Hindlimb muscle (tissue), 1 donor: ENCODE data around the gene SCNN1B. TPM values are rescaled to one million over a fixed set of nuclear protein-coding genes. Genes with fewer than 3 reads are reported as not detected.

Source experiments
- DNase-seq: peaks from one replicate; pipeline ENCODE4 v3.0.0-alpha.2; 2013
- polyA plus RNA-seq: library from polyadenylated mRNA; unstranded; fragments of 120-200 nt; gene quantifications from one replicate; pipeline ENCODE4 v1.2.1, GENCODE V29; 2013; ENCODE audit not compliant: insufficient read length

SCNN1B gene
- polyA plus RNA-seq, 1 donor: not detected

DNA sequence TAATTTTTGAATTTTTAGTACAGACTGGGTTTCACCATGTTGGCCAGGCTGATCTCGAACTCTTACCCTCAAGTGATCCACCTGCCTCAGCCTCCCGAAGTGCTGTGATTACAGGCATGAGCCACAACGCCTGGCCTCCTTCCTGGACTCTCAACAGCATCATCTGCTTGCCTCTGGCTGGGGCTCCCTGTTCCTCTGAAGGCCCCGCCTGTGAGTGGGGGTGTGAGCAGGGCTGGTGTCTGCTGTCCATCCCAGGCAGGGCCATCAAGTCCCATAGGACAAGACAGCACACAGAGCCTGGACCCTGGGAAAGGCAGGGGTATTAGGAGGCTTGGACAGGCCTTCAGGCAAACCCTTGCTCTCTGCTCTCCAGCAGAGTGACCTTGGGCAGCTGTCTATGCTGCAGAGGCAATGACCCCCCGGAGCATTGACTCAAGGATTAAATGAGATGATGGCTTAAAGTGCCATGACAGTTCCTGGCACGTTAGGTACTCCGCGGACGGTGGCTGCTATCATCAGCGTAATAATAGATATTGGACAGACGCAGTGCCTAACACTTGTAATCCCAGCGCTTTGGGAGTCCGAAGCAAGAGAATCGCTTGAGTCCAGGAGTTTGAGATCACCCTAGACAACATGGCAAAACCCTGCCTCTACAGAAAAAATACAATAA lies 19.2 kb downstream of the SCNN1B start:
- DNase-seq: no peak

DNA sequence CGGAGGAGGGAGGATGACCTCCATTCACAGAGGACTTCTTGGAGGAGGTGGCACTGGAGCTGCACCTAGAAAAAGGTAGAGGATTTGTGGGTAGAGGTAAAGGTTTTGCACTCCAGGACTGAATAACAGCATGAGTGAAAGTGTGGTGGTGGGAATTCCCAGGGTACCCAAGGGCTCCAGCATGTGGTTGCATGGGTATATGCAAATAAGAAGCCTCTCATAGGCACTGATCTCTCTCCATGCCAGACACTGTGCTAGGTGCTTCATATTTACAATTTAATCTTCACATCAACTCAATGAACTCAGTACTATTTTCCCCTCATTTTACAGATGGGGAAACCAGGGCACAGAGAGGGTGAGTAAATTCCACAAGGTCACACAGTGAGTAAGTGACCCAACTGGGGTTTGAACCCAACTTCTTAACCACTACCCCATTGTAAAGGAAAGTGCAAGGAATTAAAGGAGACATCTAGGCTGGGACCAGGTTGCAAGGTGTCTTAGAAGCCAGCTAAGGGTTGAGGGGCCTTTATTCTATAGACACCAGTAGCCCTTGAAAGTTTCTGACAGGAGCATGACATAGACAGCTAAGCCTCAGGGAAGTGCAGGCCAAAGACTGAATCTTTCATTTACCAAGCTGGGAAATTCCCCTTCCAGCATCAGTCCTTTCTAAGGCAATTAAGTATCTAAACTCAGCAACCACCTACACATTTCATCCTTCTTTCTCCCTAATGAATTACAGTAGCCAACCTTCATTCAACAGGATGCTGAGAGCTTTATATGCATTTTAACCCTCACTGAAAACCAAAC lies 21.3 kb downstream of the SCNN1B start:
- no peak for DNase-seq

DNA sequence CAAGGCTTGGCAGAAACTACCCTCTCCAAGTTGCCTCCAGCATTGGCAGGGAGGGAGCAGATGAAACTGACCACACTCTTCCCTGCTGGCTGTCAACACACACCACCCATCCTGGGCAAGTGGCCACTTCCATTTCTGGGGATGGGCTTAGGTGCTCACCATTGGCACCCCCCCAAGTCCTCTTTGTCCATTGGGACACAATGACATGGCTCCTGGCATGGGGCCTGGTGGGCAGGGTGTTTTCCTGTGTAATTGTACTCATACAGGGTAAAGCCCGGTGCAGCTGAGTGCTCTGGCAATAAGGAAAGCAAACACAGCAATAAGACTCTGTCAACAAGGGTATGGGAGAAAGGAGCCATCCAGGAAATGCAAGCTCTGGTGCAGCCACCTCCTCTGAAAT lies 22.6 kb downstream of the SCNN1B start:
- DNase-seq: no peak

DNA sequence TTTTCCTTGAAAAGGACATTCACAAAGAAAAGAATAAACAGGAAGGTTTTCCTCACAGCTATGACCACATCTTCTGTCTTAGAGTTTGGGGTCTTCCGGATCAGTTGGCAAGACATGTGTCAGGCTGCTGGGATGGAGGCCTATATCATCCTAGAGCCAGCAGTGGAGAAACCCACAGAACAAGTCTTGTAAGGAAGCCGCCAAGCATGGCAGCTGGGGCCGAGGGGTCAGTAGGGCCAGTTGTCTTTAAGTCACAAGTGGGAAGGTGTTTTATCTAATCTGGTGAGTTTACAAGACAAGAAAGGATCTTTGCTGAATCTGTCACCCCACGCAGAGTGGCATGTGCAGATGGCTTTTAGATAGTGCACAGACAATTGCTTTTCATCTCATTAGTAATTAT lies 25.7 kb downstream of the SCNN1B start:
- no peak for DNase-seq

DNA sequence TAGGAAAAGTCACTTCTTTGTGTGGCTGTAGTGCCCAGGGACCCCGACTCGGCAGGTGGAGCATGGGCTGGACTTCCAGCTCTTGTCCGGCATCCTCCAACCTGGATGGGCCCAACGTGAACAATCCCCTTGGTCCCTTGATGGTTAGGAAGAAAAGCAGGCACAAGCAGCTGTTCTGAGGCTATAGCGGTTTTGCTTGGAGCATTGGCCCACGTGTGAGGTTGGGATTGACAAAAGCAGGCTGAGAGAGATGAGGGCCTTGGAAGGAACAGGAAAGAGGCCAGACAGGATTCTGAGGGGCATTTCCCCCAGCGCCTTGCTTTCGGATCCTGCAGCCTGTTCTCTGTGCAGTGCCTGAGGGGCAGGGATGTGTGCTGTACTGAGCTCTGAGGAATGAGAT lies 28.1 kb downstream of the SCNN1B start:
- no peak for DNase-seq

DNA sequence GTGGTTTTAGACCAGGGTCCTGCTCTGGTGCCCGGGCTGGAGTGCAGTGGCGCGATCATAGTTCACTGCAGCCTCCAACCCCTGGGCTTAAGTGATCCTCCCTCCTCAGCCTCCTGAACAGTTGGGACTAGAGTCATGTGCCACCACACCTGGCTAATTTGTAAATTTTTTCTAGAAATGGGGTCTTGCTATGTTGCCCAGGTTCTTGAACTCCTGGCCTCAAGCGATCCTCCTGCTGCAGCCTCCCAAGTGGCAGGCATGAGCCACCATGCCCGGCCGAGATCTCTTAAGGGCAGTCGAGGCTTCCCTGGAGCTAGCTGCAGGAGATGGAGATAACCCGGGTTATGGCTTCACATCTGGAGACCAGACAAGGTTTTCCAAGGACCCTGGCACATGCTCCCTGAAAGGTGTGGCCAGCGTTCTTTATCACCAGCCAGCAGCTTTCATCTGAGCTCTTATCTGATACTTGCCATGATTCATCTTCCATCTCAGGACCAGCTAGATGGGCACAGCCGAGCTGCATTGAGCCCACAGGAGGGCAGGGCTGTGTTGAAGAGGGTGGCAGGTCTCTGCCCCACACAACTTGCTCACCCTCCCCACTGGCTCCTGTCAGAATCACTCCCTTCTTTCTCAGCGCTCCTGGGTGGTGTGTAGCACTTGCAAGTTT lies 28.6 kb downstream of the SCNN1B start:
- no peak for DNase-seq

DNA sequence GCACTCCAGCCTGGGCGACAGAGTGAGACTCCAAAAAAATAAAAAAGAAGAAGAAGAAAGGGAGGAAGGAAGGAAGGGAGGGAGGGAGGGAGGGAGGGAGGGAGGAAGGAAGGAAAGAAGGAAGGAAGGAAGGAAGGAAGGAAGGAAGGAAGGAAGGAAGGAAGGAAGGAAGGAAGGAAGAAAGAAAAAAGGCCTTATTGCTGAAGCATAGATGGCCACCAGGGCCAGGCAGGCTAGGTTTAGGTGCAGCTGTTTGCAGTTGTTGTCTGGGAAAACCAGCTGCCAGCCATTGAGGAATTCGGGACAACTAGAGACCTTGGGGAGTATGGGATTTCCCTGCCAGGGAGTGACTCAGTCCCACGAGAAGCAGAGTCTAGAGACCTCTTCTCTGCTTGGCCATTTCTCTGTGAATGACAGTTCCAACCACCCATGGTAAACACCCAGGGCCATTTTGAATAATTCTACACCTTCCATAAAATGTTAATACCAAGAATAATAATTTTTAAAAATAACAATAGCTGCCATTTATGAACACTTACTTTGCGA lies 31.0 kb downstream of the SCNN1B start:
- no peak for DNase-seq

DNA sequence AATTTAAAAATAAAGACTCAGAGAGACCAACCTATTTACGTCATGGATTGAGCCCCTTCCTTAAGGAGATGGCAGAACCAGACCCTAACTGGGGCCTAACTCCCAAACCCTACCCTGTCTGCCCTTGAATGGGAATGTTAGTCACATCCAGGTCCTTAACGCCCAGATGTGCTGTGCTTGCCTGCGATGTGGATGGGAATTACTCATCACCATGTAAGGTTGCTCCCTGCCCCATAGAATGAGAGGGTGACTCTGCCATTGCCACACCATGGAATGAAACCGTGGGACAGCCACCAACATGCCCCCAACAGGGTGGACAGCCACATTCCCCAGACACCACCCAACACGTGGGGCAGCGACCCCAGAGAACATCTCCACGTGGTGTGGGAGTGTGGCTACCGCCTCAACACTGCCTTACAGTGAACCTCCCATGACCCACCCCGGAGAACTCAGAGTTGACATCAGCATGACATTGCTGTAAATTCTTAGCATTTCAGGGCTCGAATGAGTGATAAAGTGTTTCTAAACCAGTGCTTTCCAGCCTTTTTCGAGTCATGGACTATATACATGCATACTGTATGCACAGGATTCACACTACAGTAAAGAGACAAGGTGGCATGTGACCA lies 31.8 kb downstream of the SCNN1B start:
- DNase-seq: no peak

DNA sequence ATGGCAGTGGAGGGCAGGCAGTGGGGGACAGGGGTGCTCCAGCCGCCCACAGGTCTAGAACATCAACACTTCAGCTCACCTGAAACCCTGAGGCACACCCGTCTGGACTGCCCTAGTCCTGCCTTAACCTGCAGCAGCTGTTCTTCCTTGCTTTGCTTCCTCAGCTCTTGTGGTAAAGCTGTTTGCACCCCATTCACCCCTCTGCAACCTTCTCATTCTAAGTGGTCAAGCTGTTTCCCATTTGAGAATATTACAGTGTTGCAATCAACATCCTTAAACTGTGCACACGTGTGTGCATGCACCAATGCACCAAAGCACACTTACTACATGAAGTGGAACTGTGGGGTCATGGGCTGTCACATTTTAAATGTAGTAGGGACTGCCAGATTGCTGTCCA lies 32.4 kb downstream of the SCNN1B start:
- no peak for DNase-seq

DNA sequence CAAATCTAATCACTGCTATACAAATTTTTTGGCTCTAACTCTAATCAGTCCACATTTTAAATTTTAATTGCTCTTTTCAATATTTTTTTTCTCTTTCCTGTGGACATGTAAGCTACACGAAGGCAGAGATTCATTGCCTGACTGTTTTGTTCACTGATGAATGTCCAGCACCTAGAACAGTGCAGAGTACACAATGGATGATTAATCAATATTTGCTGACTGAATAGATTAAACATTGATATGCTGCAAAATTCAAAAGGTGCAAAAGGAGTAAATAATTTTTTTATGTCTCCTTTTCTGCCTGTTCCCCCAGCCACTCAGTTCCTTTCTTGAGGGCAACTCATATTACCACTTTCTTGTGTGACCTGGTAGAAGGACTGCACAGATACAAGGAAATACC lies 32.8 kb downstream of the SCNN1B start:
- DNase-seq: no peak

DNA sequence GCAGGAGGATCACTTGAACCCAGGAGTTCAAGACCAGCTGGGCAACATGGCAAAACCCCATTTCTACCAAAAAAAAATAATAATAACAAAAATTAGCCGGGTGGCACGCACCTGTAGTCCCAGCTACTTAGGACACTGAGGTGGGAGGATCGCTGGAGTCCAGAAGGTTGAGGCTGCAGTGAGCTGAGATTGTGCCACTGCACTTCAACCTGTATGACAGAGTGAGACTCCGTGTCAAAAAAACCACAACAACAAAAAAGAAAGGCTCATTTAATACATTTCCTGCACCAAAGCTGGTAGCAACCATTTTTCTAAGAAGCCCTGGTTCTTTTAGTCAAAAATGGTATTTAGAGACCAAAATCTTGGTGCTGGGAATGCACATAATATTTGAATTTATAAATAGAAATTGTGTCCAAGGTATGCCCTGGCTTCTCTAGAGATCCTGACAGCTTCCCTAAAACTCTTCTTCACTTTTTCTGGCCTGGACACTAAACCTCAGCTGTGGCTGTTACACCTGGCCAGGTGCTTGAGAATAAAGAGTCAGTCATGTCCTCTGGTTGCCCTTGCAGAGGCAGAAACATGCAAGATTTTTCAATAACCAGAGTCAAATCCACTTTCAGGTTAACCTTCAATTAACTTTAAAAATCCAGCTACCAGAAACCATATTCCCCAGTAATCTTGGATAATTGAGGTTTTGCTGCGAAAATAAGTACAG lies 35.9 kb downstream of the SCNN1B start:
- DNase-seq: no peak

DNA sequence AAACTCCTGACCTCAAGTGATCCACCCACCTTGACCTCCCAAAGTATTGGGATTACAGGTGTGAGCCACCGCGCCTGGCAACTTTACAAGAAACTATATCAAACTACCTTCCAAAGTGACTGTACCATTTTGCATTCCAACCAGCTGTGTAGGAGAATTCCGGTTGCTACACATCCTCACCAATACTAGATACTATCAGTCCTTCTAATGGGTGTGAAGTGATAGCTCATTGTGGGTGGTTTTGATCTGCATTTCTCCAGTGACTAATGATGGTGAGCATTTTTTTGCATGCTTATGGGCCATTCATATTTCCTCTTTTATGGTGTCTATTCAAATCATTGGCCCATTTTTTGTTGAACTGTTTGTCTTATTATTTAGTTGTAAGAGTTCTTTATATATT lies 37.7 kb downstream of the SCNN1B start:
- no peak for DNase-seq

DNA sequence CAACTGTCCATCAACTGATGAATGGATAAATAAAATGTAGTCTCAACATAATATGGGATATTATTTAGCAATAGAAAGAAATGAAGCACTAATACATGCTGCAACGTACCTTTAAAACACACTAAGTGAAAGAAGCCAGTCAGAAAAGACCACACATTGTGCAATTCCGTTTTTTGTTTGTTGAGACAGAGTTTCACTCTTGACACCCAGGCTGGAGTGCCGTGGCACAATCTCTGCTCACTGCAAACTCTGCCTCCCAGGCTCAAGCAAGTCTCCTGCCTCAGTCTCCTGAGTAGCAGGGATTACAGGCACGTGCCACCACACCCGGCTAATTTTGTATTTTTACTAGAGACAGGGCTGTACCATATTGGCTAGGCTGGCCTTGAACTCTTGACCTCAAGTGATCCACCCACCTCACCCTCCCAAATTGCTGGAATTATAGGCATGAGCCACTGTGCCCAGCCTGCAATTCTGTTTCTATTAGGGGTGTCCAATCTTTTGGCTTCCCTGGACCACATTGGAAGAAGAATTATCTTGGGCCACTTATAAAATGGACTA lies 40.1 kb downstream of the SCNN1B start:
- DNase-seq: no peak

DNA sequence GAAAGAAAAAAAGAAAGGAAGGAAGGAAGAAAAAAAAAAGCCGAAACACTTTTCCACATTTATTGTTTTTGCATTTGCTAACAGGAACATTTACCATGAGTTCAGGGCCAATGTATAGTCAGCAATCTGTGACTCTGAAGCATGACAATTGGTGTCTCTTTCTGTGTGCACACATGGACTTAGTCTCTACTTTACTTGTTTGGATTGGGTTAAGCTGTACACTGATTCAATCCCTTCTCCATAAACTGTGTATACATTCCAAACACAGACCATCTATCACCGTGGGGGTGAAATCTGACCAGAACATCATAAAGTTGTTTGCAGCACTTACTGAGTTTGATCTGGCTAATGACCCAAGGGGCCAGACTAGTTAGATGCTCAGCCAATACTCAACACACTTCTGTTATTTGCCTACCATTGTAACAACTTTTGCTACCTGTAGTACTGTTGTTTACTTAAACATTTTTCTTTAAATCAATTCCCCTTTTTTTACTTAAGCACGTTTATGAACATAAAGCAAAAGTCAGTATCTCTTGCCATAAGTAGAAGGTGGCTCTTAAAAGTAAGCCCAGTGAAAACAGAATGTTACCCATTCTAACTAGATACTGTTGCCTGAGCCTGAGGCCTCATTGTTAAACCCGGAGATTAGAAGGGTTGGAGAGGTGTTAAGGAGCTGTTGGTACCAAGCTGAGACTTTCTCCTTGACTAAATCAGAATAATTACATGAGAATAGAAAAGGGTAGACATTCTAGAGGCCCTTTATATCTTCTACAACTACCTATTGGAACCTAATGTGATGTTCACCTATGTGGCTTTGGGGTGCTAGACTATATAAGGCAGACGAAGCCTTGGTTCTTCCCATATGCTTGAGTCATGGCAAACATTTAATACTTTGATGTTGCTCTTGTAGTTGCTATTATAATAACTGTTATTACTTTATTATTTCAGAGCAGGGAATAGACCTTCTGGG lies 41.8 kb downstream of the SCNN1B start:
- no peak for DNase-seq

DNA sequence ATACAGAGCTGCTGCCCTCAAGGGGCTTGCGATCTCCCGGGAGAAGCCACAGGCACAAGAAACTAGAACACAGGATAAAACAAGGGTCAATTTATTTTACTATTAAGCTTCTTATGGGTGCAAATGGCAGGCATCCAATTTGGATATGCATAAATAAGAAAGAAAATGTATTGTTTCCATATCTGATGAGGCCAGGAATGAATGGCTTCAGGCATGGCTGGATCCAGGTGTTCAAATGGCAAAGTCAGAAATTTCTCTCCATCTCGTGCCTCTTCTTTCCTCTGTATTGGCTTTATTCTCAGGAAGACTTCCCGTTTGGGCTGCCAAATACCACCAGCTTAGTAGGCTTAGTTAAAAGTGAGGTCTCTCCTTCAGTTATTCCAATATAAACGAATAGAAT lies 43.1 kb downstream of the SCNN1B start:
- DNase-seq: no peak

DNA sequence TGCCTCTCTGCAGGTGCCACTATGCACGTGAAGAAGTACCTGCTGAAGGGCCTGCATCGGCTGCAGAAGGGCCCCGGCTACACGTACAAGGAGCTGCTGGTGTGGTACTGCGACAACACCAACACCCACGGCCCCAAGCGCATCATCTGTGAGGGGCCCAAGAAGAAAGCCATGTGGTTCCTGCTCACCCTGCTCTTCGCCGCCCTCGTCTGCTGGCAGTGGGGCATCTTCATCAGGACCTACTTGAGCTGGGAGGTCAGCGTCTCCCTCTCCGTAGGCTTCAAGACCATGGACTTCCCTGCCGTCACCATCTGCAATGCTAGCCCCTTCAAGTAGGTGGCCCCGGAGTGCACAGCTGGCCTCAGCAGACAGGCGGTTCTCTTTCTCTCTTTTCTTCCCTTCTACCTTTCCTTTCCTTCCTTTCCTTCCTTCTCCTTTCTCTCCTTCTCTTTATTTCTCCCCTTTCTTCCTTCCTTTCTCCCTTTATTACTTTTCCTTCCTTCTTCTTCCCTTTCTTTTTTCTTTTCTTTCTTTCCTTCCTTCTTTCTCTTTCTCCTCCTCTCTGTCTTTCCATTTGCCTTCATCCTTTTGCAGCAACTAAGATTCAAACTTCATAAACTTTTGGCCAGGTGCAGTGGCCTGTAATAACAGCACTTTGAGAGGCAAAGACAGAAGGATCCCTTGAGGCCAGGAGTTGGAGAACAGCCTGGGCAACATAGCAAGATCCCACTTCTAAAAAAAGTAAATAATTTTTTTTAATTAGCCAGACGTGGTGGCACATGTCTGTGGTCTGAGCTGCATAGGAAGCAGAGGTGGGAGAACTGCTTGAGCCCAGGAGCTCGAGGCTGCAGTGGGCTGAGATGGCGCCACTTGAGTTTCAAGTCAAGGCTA lies 46.7 kb downstream of the SCNN1B start:
- DNase-seq: no peak

DNA sequence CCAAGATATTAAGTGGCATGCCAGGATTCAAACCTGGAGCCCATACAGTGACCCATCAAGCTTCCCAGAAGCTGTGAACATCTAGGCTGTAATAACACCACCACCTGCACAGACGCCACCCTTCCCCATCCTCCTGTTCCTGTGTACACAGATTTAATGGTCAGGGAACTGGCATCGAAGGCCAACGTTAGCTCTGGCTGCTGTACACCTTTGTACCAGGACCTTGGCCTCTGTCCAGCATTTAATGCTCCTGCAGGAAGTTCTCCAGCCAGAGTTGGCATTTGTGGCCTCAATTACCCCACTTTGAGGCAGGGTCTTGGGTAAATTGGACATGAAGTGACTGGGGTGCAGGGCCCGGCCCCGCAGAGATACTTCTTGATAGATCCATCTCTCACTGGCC lies 49.3 kb downstream of the SCNN1B start:
- DNase-seq: no peak

DNA sequence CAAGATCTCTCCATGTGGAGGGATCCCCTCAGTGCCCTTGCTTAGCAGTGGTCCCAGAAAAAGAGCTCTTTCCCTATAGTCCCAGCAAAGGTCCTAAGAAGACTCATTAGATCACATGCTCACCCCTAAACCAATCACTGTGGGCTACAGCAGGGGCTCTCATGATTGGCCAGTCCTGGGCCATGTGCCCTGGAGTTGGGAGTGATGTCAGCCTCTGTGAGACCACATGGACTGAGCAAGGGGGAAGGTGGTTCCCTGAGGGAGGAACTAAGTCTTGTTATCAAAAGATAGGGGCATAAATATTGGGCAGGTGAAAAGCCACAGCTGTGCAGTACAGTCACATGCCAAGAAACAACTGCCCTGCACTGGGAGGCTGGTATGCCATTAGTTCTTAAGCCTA lies 51.3 kb downstream of the SCNN1B start:
- no peak for DNase-seq

DNA sequence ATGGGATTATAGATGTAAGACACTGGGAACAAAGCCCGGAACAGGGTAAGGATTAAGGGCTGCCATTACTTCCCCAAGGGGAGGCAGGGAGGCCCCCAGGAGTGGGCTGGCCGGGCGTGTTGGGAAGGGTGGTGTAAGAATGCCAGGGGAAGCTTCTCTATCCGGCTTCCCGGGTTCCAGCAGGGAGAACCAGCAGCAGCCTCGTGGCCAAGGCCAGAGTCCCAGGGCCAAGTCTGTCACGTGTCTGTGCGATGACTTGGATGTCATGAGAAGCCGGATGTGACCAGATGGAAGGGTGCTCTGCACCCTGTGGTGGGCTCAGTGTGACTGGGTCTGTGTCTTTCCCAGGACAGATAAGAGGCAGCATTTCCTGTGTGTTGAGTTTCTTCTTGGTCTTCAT lies 52.1 kb downstream of the SCNN1B start:
- no peak for DNase-seq
